Calu3 (cell line): ENCODE data around the gene DPEP1. TPM values are rescaled to one million over a fixed set of nuclear protein-coding genes. Genes with fewer than 3 reads are reported as not detected.
"Not testable (repeated sequence)": the region's sequence is repeated elsewhere in the genome, so short reads cannot be mapped to it uniquely, and the experiment has no call there.

Experiments used
- BruUV-seq: library from RNA; stranded (reverse); fragments of 400-500 nt; replicated peaks from 2 replicates; lab custom pipeline; 2021; lab: Mats Ljungman, UMichigan
- CTCF ChIA-PET: fragments of 300-600 bp; sonication (Branson Sonifier 250); formaldehyde crosslinking; loops from one replicate; lab custom pipeline; 2022; ENCODE audit warnings: antibody characterized with exemption; lab: Charles Lee
- DNase-seq: peaks from one replicate; pipeline ENCODE4 v3.0.0; 2022
- H3K27ac Mint-ChIP-seq: one replicate; pipeline ENCODE4 v1.8.0; 2022; ENCODE audit warnings: mixed read lengths; ENCODE audit not compliant: unreplicated experiment
- H3K27me3 Mint-ChIP-seq: one replicate; pipeline ENCODE4 v1.8.0; 2022; ENCODE audit warnings: mixed read lengths; ENCODE audit not compliant: unreplicated experiment
- H3K36me3 Mint-ChIP-seq: one replicate; pipeline ENCODE4 v1.8.0; 2022; ENCODE audit warnings: mild to moderate bottlenecking, moderate library complexity, mixed read lengths; ENCODE audit not compliant: insufficient read depth, unreplicated experiment
- H3K4me1 Mint-ChIP-seq: one replicate; pipeline ENCODE4 v1.8.0; 2022; ENCODE audit warnings: mild to moderate bottlenecking, low read depth, mixed read lengths; ENCODE audit not compliant: unreplicated experiment
- H3K4me3 Mint-ChIP-seq: one replicate; pipeline ENCODE4 v1.8.0; 2022; ENCODE audit warnings: mild to moderate bottlenecking, low read depth, moderate library complexity, mixed read lengths; ENCODE audit not compliant: unreplicated experiment
- H3K9me3 Mint-ChIP-seq: one replicate; pipeline ENCODE4 v1.8.0; 2022; ENCODE audit warnings: low read depth, mixed read lengths; ENCODE audit not compliant: unreplicated experiment
- intact Hi-C: fragments of 100-400 bp; cut with micrococcal nuclease; formaldehyde crosslinking; loops from one replicate; pipeline ENCODE4 v1.10.0; 2022; ENCODE audit not compliant: unreplicated experiment
- total RNA-seq: library from RNA; stranded (reverse); gene quantifications from 2 replicates; pipeline ENCODE4 v1.2.3, GENCODE V29; 2022
- TF ChIP-seq, protein P1 (sequence below): fragments of 200-600 bp; IDR thresholded peaks from one replicate; pipeline ENCODE4 v1.8.0; 2022; ENCODE audit warnings: antibody characterized with exemption; ENCODE audit not compliant: unreplicated experiment

DPEP1 gene
- total RNA-seq, 1 experiment from 2014 or later = not detected

DNA sequence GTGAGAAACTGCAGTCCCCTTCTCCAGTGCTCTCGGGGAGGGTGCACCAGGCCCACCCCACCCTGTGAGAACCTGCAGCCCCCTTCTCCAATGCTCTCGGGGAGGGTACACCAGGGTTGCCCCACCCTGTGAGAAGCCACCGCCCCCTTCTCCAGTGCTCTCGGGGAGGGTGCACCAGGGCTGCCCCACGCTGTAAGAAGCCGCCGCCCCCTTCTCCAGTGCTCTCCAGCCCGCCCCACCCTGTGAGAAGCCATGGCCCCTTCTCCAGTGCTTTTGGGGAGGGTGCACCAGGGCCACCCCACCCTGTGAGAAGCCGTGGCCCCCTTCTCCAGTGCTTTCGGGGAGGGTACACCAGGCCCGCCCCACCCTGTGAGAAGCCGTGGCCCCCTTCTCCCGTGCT is 56.3 kb downstream of the DPEP1 start:
- Mint-ChIP-seq H3K27ac (no peak overlapping the region), H3K4me1 (no peaks in the 10 kb centered on the region), H3K4me3 (no peak overlapping the region), H3K36me3 (peaks cover 11% of the 10 kb centered on the region), H3K9me3 (peaks cover 6% of the 10 kb centered on the region), H3K27me3 (no peaks in the 10 kb centered on the region)
- BruUV-seq = no TSS peak
- intact Hi-C loops = no loop called here
- CTCF ChIA-PET = no interaction called here
- no peak for DNase-seq
- TF ChIP-seq, protein P1, sequence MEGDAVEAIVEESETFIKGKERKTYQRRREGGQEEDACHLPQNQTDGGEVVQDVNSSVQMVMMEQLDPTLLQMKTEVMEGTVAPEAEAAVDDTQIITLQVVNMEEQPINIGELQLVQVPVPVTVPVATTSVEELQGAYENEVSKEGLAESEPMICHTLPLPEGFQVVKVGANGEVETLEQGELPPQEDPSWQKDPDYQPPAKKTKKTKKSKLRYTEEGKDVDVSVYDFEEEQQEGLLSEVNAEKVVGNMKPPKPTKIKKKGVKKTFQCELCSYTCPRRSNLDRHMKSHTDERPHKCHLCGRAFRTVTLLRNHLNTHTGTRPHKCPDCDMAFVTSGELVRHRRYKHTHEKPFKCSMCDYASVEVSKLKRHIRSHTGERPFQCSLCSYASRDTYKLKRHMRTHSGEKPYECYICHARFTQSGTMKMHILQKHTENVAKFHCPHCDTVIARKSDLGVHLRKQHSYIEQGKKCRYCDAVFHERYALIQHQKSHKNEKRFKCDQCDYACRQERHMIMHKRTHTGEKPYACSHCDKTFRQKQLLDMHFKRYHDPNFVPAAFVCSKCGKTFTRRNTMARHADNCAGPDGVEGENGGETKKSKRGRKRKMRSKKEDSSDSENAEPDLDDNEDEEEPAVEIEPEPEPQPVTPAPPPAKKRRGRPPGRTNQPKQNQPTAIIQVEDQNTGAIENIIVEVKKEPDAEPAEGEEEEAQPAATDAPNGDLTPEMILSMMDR = no peak

DNA sequence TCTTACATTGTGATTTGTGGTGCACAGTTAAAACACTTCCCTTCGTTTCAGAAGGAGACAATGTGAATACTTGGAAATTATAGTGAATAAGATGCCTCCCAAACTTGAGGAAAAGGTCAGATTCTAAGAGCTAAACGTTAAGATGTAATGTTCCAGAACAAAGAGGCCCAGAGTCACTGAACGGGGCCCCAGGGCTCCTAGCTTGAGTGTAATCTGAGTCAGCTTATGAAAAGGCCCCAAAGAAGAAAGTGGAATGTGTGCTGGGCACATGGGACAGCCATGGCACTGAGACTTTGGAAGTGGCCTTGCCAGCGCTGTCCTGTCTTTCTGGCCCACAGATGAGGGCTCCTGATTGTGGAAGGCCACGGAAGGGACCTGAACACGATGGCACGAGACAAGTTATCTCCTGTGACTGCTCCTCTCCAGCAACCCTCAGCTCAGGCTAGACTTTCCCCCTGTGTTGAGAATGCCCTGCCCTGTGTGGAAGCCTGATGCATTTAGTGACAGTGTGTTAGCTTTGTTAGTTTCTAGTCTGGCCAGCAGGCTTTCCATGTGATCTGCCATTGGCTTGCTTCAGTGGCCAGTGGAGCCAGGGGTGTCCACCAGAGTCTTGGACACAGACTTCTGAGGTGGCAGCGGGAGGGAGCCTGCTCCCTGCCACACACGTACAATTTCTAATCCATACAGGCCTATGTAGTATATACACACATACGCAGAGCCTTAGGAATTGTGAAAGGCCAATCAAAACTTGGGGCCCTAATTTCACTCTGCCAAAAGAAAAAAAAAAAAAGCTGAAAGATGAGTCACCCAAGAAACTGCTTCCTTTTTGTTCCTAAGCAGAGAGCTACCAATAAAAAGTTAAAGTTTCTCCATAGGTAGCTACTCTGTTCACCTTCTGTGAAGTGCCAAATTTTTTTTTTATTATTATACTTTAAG is 57.3 kb downstream of the DPEP1 start:
- no peak for DNase-seq
- H3K4me3 Mint-ChIP-seq = no peak overlapping the region
- TF ChIP-seq, protein P1 = no peak
- peaks cover 17% of the 10 kb centered on the region for H3K36me3 Mint-ChIP-seq
- H3K9me3 Mint-ChIP-seq = peaks cover 6% of the 10 kb centered on the region
- no TSS peak for BruUV-seq
- no peak overlapping the region for H3K27ac Mint-ChIP-seq
- no peaks in the 10 kb centered on the region for H3K27me3 Mint-ChIP-seq
- intact Hi-C loops = no loop called here
- CTCF ChIA-PET = interaction anchor here (0.6 to 0.8 kb wide), 2 partner anchors 9 to 86 kb away, joined by 3 read pairs; no protein-coding TSS in a partner anchor
- no peaks in the 10 kb centered on the region for H3K4me1 Mint-ChIP-seq

DNA sequence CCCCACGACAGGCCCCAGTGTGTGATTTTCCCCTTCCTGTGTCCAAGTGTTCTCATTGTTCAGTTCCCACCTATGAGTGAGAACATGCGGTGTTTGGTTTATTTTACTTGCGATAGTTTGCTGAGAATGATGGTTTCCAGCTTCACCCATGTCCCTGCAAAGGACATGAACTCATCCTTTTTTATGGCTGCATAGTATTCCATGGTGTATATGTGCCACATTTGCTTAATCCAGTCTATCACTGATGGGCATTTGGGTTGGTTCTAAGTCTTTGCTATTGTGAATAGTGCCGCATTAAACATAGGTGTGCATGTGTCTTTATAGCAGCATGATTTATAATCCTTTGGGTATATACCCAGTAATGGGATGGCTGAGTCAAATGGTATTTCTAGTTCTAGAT is 58.1 kb downstream of the DPEP1 start:
- intact Hi-C loops, DNase-seq, H3K4me1 Mint-ChIP-seq, H3K9me3 Mint-ChIP-seq, H3K27ac Mint-ChIP-seq, BruUV-seq, H3K27me3 Mint-ChIP-seq, H3K4me3 Mint-ChIP-seq: not testable (repeated sequence)
- H3K36me3 Mint-ChIP-seq = peaks cover 18% of the 10 kb centered on the region
- CTCF ChIA-PET = interaction anchor here (0.6 to 0.8 kb wide), 2 partner anchors 8 to 86 kb away, joined by 3 read pairs; no protein-coding TSS in a partner anchor

DNA sequence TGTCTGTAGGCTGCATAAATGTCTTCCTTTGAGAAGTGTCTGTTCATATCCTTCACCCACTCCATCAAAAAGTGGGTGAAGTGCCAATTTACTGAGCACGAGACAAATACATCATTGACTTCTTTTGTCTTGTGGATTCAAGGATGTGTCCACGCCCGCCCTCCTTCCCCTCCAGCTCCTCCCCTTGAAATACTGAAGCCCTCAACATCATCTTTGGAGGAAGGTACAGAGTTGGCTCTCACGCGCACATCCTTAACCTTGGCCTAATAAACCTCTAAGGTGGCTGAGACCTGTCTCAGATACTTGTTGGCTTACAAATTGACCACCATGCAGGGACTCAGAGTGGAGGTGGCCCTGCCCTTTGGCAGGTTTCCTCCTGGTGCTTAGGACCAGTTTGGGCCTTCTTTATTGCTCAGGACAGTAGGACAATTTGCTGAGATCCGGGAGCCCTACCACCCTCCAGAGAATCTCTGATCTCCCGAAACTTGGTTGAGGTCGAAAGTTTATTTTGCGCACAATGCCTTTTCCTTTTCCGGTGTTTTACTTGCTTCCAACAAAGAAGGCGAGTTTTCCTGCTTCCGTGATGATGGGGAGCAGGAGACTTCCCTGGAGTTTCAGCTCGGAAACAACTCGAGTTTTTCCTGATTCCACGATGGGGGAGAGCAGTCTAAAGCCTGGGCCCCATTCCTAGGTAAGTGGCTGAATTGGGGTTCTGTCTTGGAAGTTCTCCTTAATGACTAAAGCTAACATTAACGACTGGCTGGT is 58.9 kb downstream of the DPEP1 start:
- no peak for DNase-seq
- intact Hi-C loops = no loop called here
- CTCF ChIA-PET = no interaction called here
- no peaks in the 10 kb centered on the region for H3K27me3 Mint-ChIP-seq
- no peak overlapping the region for H3K27ac Mint-ChIP-seq
- peaks cover 18% of the 10 kb centered on the region for H3K36me3 Mint-ChIP-seq
- no peak overlapping the region for H3K4me3 Mint-ChIP-seq
- no TSS peak for BruUV-seq
- H3K4me1 Mint-ChIP-seq = no peaks in the 10 kb centered on the region
- no peaks in the 10 kb centered on the region for H3K9me3 Mint-ChIP-seq
- TF ChIP-seq, protein P1 = no peak
